Keratinocyte (primary cell): ENCODE results near the gene CSMD2. TPM values are rescaled to one million over a fixed set of nuclear protein-coding genes. Genes with fewer than 3 reads are reported as not detected.

Source experiments
- DNase-seq: peaks from one replicate; pipeline ENCODE4 v3.0.0-alpha.2; 2011; ENCODE audit warnings: low read depth, missing footprints, low spot score
- FAIRE-seq: peaks from 2 replicates; lab custom pipeline; 2011; peaks lifted over from hg19 to GRCh38; lab: Jason Lieb, UNC
- H2AFZ ChIP-seq: 2 replicates; pipeline ENCODE4 v1.6.0; 2012; ENCODE audit warnings: low read length, control low read depth, inconsistent platforms; ENCODE audit not compliant: control insufficient read depth
- H3K27ac ChIP-seq: 2 replicates; pipeline ENCODE4 v1.5.1; 2011; ENCODE audit warnings: low read length; ENCODE audit not compliant: control insufficient read depth, insufficient read depth
- H3K27me3 ChIP-seq: 3 replicates; pipeline ENCODE4 v1.6.0; 2011; ENCODE audit warnings: low read length; ENCODE audit not compliant: control insufficient read depth, insufficient read depth; ENCODE audit errors: extremely low read depth
- H3K36me3 ChIP-seq, 2 experiments: 2 replicates in 1 of 2; 3 replicates in 1 of 2; pipeline ENCODE4 v1.5.1; 2011; ENCODE audit warnings: low read length in 2 of 2, mild to moderate bottlenecking in 1 of 2; ENCODE audit not compliant: control insufficient read depth in 2 of 2, insufficient read depth in 2 of 2; ENCODE audit errors: extremely low read depth in 1 of 2
- H3K4me1 ChIP-seq: 3 replicates; pipeline ENCODE4 v1.5.1; 2011; ENCODE audit warnings: low read length; ENCODE audit not compliant: control insufficient read depth, insufficient read depth; ENCODE audit errors: extremely low read depth
- H3K4me2 ChIP-seq: 3 replicates; pipeline ENCODE4 v1.6.0; 2011; ENCODE audit warnings: low read depth, low read length; ENCODE audit not compliant: control insufficient read depth, insufficient read depth; ENCODE audit errors: extremely low read depth
- H3K4me3 ChIP-seq, 3 experiments: fragments of 200-600 bp in 1 of 3; sonication (generic) in 1 of 3; 2 replicates in 2 of 3; 3 replicates in 1 of 3; pipeline ENCODE4 v1.5.1; 2011 to 2016; ENCODE audit warnings: low read length in 3 of 3, mild to moderate bottlenecking in 3 of 3, control low read depth in 2 of 3, inconsistent platforms in 1 of 3, low read depth in 1 of 3, mixed read lengths in 1 of 3, mixed run types in 1 of 3, moderate library complexity in 1 of 3; ENCODE audit not compliant: control insufficient read depth in 2 of 3, insufficient read depth in 2 of 3; ENCODE audit errors: extremely low read depth in 1 of 3
- H3K79me2 ChIP-seq: 2 replicates; pipeline ENCODE4 v1.6.0; 2012; ENCODE audit warnings: low read length; ENCODE audit not compliant: control insufficient read depth, insufficient read depth
- H3K9ac ChIP-seq: 3 replicates; pipeline ENCODE4 v1.6.0; 2011; ENCODE audit warnings: low read length; ENCODE audit not compliant: control insufficient read depth, insufficient read depth; ENCODE audit errors: extremely low read depth
- H3K9me1 ChIP-seq: 3 replicates; pipeline ENCODE4 v1.6.0; 2011; ENCODE audit warnings: low read length; ENCODE audit not compliant: control insufficient read depth, insufficient read depth; ENCODE audit errors: extremely low read depth
- H3K9me3 ChIP-seq: 2 replicates; pipeline ENCODE4 v1.5.1; 2012; ENCODE audit warnings: low read depth, low read length; ENCODE audit not compliant: control insufficient read depth
- H4K20me1 ChIP-seq: 3 replicates; pipeline ENCODE4 v1.6.0; 2011; ENCODE audit warnings: low read length; ENCODE audit not compliant: control insufficient read depth, insufficient read depth; ENCODE audit errors: extremely low read depth
- CTCF ChIP-seq, 3 experiments: IDR thresholded peaks in 1 of 3; conservative IDR thresholded peaks in 1 of 3; optimal IDR thresholded peaks in 1 of 3; 2 replicates in 2 of 3; 3 replicates in 1 of 3; pipeline versions ENCODE3 to v1.5.1; 2011; ENCODE audit warnings: low read length in 3 of 3, mild to moderate bottlenecking in 3 of 3, moderate library complexity in 2 of 3, control low read depth in 1 of 3, inconsistent platforms in 1 of 3; ENCODE audit not compliant: insufficient read depth in 2 of 3; ENCODE audit errors: extremely low read depth in 1 of 3
- EZH2 ChIP-seq: IDR thresholded peaks from one replicate; pipeline ENCODE4 v1.6.1; 2012; ENCODE audit warnings: inconsistent platforms, mild to moderate bottlenecking, low read length, moderate library complexity
- dilution Hi-C: fragments of 300-500 bp; cut with MboI; formaldehyde crosslinking; loops from one replicate; pipeline ENCODE4 v1.7.0; 2020; ENCODE audit warnings: low sequenced_read_pairs; ENCODE audit not compliant: extremely low pct_ligation_motif_present
- polyA plus RNA-seq, 5 experiments: library from polyadenylated mRNA; depleted of rRNA in 3 of 5; stranded (reverse) in 3 of 5; stranded (forward) in 1 of 5; unstranded in 1 of 5; fragments of >200 nt; gene quantifications; 1 replicate in 1 of 5; 2 replicates in 3 of 5; 3 replicates in 1 of 5; pipeline versions ENCODE4 v1.2.1 to v1.2.3, GENCODE V29; 2011 to 2012; ENCODE audit warnings: missing spikeins in 2 of 5, low read depth in 1 of 5, low replicate concordance in 1 of 5

CSMD2 gene
- polyA plus RNA-seq, 1 donor (not counting 4 experiments of a cell fraction or from before 2014, with no cell fraction given): 2.0 TPM

GRCh38 chr1:33946836-33947235 is 218.2 kb downstream of the CSMD2 start:
- Histone ChIP-seq H3K27ac (no peak overlapping the region), H3K27me3 (no peaks in the 10 kb centered on the region), H3K79me2 (no peaks in the 10 kb centered on the region), H3K9me1 (no peaks in the 10 kb centered on the region), H3K9me3 (no peaks in the 10 kb centered on the region), H3K9ac (no peak overlapping the region), H3K4me2 (no peak overlapping the region), H4K20me1 (no peaks in the 10 kb centered on the region), H3K36me3 (no peaks in the 10 kb centered on the region), H3K4me3 (no peak overlapping the region), H2AFZ (no peak overlapping the region), H3K4me1 (no peaks in the 10 kb centered on the region)
- FAIRE-seq (no peak), DNase-seq (no peak)
- dilution Hi-C loops: no loop called here
- TF ChIP-seq CTCF (optimal IDR thresholded peaks at IDR 0.05 in 1 of 3, IDR thresholded peaks at IDR 0.05 in 1 of 3, conservative IDR thresholded peaks at IDR 0.05 in 1 of 3; ENCODE audit: extremely low read depth in 1 of 3, insufficient read depth in 2 of 3, low read length in 3 of 3): no peak
- TF ChIP-seq EZH2: no peak

DNA sequence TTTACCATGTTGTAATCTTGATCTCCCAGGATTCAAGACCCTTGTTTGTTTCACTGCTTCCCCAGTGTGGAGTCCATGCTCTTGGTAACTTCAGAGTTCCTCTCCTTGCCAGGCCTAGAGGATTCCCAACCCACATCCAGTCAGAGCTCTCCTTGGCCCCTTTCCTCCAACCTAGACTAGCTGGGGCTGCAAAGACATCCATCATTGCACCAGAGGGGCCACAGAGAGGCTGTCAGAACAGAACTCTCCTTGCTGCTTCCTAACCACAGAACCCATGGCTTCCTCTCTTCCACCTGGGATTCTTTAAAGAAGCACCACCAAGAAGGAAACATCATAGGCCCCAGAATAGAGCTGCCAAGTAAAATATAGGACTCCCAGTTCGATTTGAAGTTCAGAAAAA is 220.2 kb downstream of the CSMD2 start:
- FAIRE-seq: no peak
- TF ChIP-seq CTCF (optimal IDR thresholded peaks at IDR 0.05 in 1 of 3, IDR thresholded peaks at IDR 0.05 in 1 of 3, conservative IDR thresholded peaks at IDR 0.05 in 1 of 3; ENCODE audit: extremely low read depth in 1 of 3, insufficient read depth in 2 of 3, low read length in 3 of 3) (no peak), EZH2 (no peak)
- Histone ChIP-seq H3K4me1 (no peaks in the 10 kb centered on the region), H3K9me1 (no peaks in the 10 kb centered on the region), H3K79me2 (no peaks in the 10 kb centered on the region), H3K27ac (no peak overlapping the region), H3K27me3 (no peaks in the 10 kb centered on the region), H4K20me1 (no peaks in the 10 kb centered on the region), H3K9ac (no peak overlapping the region), H3K4me2 (no peak overlapping the region), H3K36me3 (no peaks in the 10 kb centered on the region), H2AFZ (no peak overlapping the region), H3K9me3 (no peaks in the 10 kb centered on the region), H3K4me3 (no peak overlapping the region)
- dilution Hi-C loops: no loop called here
- DNase-seq: no peak
